Raji (cell line): ENCODE measurements around the gene DNAH17.

Experiments
- POLR2A ChIP-seq: IDR thresholded peaks from 2 replicates; pipeline ENCODE4 v1.6.1; 2011; ENCODE audit warnings: low read depth, low read length, control low read depth; ENCODE audit not compliant: insufficient read depth

The DNAH17 gene

GRCh38 chr17:78577296-78577695 lies at the start of gene DNAH17:
Gene DNAH17, minus strand, starts transcription at chr17:78577396. Its CDS starts 2,339 bp downstream, at chr17:78575057.
- TF ChIP-seq POLR2A, result no peak

GRCh38 chr17:78624324-78625151 lies 47.3 kb upstream of the DNAH17 start:
- TF ChIP-seq POLR2A, result no peak

GRCh38 chr17:78623541-78623940 lies 46.3 kb upstream of the DNAH17 start:
- no peak for TF ChIP-seq POLR2A

- no peak for TF ChIP-seq POLR2A
Measured at GRCh38 chr17:78622491-78623265, 45.5 kb upstream of the DNAH17 start.

- TF ChIP-seq POLR2A, result no peak
Measured at GRCh38 chr17:78621720-78622490, 44.7 kb upstream of the DNAH17 start.

- TF ChIP-seq POLR2A, result no peak
Measured at GRCh38 chr17:78620099-78620498, 42.9 kb upstream of the DNAH17 start.

GRCh38 chr17:78619334-78619733 lies 42.1 kb upstream of the DNAH17 start:
- no peak for TF ChIP-seq POLR2A

- no peak for TF ChIP-seq POLR2A
Measured at GRCh38 chr17:78618264-78619066, 41.3 kb upstream of the DNAH17 start.

GRCh38 chr17:78617511-78618061 lies 40.4 kb upstream of the DNAH17 start:
- no peak for TF ChIP-seq POLR2A

- TF ChIP-seq POLR2A, result no peak
Measured at GRCh38 chr17:78616946-78617345, 39.8 kb upstream of the DNAH17 start.

- TF ChIP-seq POLR2A, result no peak
Measured at GRCh38 chr17:78615631-78616030, 38.4 kb upstream of the DNAH17 start.

GRCh38 chr17:78613416-78613815 lies 36.2 kb upstream of the DNAH17 start:
- TF ChIP-seq POLR2A, result no peak

- no peak for TF ChIP-seq POLR2A
Measured at GRCh38 chr17:78611607-78612006, 34.4 kb upstream of the DNAH17 start.

GRCh38 chr17:78610951-78611511 lies 33.8 kb upstream of the DNAH17 start:
- no peak for TF ChIP-seq POLR2A
